Measurements from ENCODE around the gene EDN2.

Gene EDN2

GRCh38 chr1:41461790-41462679 lies 22.4 kb downstream of the EDN2 start:
- no peak for DNase-seq

GRCh38 chr1:41456847-41457540 lies 27.5 kb downstream of the EDN2 start:
- no peak for DNase-seq

- no peak for DNase-seq
These were observed 28.8 kb downstream of the EDN2 start for GRCh38 chr1:41455479-41456332.

- DNase-seq = no peak
These were observed 30.1 kb downstream of the EDN2 start for GRCh38 chr1:41454406-41454805.

- no peak for DNase-seq
These were observed 31.7 kb downstream of the EDN2 start for GRCh38 chr1:41452704-41453290.

- DNase-seq = no peak
These were observed 33.7 kb downstream of the EDN2 start for GRCh38 chr1:41450747-41451285.

- DNase-seq = no peak
These were observed 35.1 kb downstream of the EDN2 start for GRCh38 chr1:41449326-41449921.

GRCh38 chr1:41448821-41449220 lies 35.7 kb downstream of the EDN2 start:
- no peak for DNase-seq

- DNase-seq = no peak
These were observed 36.3 kb downstream of the EDN2 start for GRCh38 chr1:41447995-41448770.

- no peak for DNase-seq
These were observed 37.5 kb downstream of the EDN2 start for GRCh38 chr1:41446851-41447610.

GRCh38 chr1:41444785-41445184 lies 39.7 kb downstream of the EDN2 start:
- no peak for DNase-seq

- DNase-seq = no peak
These were observed 40.2 kb downstream of the EDN2 start for GRCh38 chr1:41444246-41444645.

GRCh38 chr1:41442697-41443251 lies 41.7 kb downstream of the EDN2 start:
- DNase-seq = no peak

- DNase-seq = no peak
These were observed 44.0 kb downstream of the EDN2 start for GRCh38 chr1:41440321-41441085.

- no peak for DNase-seq
These were observed 45.2 kb downstream of the EDN2 start for GRCh38 chr1:41439234-41439633.

- DNase-seq = no peak
These were observed 45.8 kb downstream of the EDN2 start for GRCh38 chr1:41438711-41439110.

GRCh38 chr1:41437011-41437355 lies 47.5 kb downstream of the EDN2 start:
- no peak for DNase-seq

GRCh38 chr1:41436281-41437010 lies 48.0 kb downstream of the EDN2 start:
- DNase-seq = no peak
